OCI-LY7 (cell line): ENCODE data around the gene GTF3C4. TPM values are rescaled to one million over a fixed set of nuclear protein-coding genes. Genes with fewer than 3 reads are reported as not detected.

Experiments
- BruUV-seq: library from RNA; stranded (reverse); fragments of 400-500 nt; replicated peaks from 2 replicates; lab custom pipeline; 2021; lab: Mats Ljungman, UMichigan
- CTCF ChIA-PET: fragments of 300-600 bp; sonication (Branson Sonifier 250); formaldehyde crosslinking; loops from one replicate; lab custom pipeline; 2022; ENCODE audit warnings: antibody characterized with exemption; ENCODE audit not compliant: unreplicated experiment; lab: Charles Lee
- POLR2A ChIA-PET: fragments of 300-600 bp; sonication (Branson Sonifier 250); formaldehyde crosslinking; loops from one replicate; lab custom pipeline; 2022; ENCODE audit warnings: antibody characterized with exemption; lab: Charles Lee
- DNase-seq: peaks from one replicate; pipeline ENCODE4 v3.0.0-alpha.2; 2015; ENCODE audit warnings: low spot score
- H2AFZ ChIP-seq: fragments of 200-600 bp; sonication (generic), shearing (Covaris generic); 2 replicates; pipeline ENCODE4 v1.6.1; 2014; ENCODE audit warnings: mild to moderate bottlenecking, antibody characterized with exemption, low read length, moderate library complexity
- H3K27ac ChIP-seq: fragments of 200-600 bp; sonication (generic); 2 replicates; pipeline ENCODE4 v1.5.1; 2014; ENCODE audit warnings: mixed run types, low read depth, mild to moderate bottlenecking, moderate library complexity, low read length, inconsistent platforms; ENCODE audit not compliant: poor library complexity, severe bottlenecking
- H3K36me3 ChIP-seq: fragments of 200-600 bp; sonication (generic); 2 replicates; pipeline ENCODE4 v1.6.1; 2014; ENCODE audit warnings: mild to moderate bottlenecking, antibody characterized with exemption, low read length, moderate library complexity, mixed read lengths; ENCODE audit not compliant: insufficient read depth
- H3K4me1 ChIP-seq: fragments of 200-600 bp; sonication (generic); 2 replicates; pipeline ENCODE4 v1.5.1; 2014; ENCODE audit warnings: mild to moderate bottlenecking, low read length; ENCODE audit not compliant: insufficient read depth, poor library complexity, severe bottlenecking
- H3K4me2 ChIP-seq: fragments of 200-600 bp; sonication (generic); 2 replicates; pipeline ENCODE4 v1.6.1; 2014; ENCODE audit warnings: mild to moderate bottlenecking, low read length
- H3K4me3 ChIP-seq: fragments of 200-600 bp; sonication (generic); 2 replicates; pipeline ENCODE4 v1.5.1; 2014; ENCODE audit warnings: mild to moderate bottlenecking, low read depth, low read length; ENCODE audit not compliant: poor library complexity, severe bottlenecking
- H3K79me2 ChIP-seq: fragments of 200-600 bp; sonication (generic); 2 replicates; pipeline ENCODE4 v1.6.1; 2016; ENCODE audit warnings: low read depth, mild to moderate bottlenecking, low read length, moderate library complexity, mixed read lengths; ENCODE audit not compliant: insufficient read depth
- H3K9me2 ChIP-seq: fragments of 200-600 bp; sonication (generic); 2 replicates; pipeline ENCODE4 v1.6.1; 2016; ENCODE audit warnings: mild to moderate bottlenecking, low read length, mixed read lengths; ENCODE audit not compliant: insufficient read depth
- H3K9me3 ChIP-seq: fragments of 200-600 bp; sonication (generic); 2 replicates; pipeline ENCODE4 v1.6.1; 2014; ENCODE audit warnings: mild to moderate bottlenecking, mixed run types, low read length, mixed read lengths
- H4K20me1 ChIP-seq: fragments of 200-600 bp; sonication (generic); 2 replicates; pipeline ENCODE4 v1.6.1; 2014; ENCODE audit warnings: mild to moderate bottlenecking, antibody characterized with exemption, low read length, moderate library complexity, mixed read lengths; ENCODE audit not compliant: insufficient read depth
- CTCF ChIP-seq: fragments of 200-600 bp; sonication (generic); conservative IDR thresholded peaks from 2 replicates; pipeline ENCODE4 v1.5.1; 2014; ENCODE audit warnings: mild to moderate bottlenecking, antibody characterized with exemption, low read length, moderate library complexity, mixed read lengths
- EZH2phosphoT487 ChIP-seq: fragments of 200-600 bp; sonication (generic); IDR thresholded peaks from 2 replicates; pipeline ENCODE4 v1.6.1; 2018; ENCODE audit warnings: low read depth, borderline replicate concordance, mild to moderate bottlenecking, mixed run types, antibody characterized with exemption, low read length, moderate library complexity, mixed read lengths
- intact Hi-C: fragments of 100-400 bp; cut with micrococcal nuclease; formaldehyde crosslinking; loops from one replicate; pipeline ENCODE4 v1.10.0; 2022; ENCODE audit not compliant: unreplicated experiment
- total RNA-seq, 2 experiments: library from RNA; depleted of rRNA in 1 of 2; stranded (reverse); fragments of >200 nt in 1 of 2; shearing (Covaris generic) in 1 of 2; gene quantifications; 2 replicates each; pipeline ENCODE4 v1.2.3, GENCODE V29; 2014 to 2022

Gene GTF3C4
- total RNA-seq, 2 experiments from 2014 or later = 15.7 to 19.0 TPM

GRCh38 chr9:132739710-132740310 lies 69.5 kb downstream of the GTF3C4 start:
- no peak for DNase-seq
- H3K9me2 ChIP-seq = no peaks in the 10 kb centered on the region
- H3K4me3 ChIP-seq = no peak overlapping the region
- H3K4me2 ChIP-seq = no peak overlapping the region
- no peak overlapping the region for H3K27ac ChIP-seq
- H3K79me2 ChIP-seq = no peaks in the 10 kb centered on the region
- H4K20me1 ChIP-seq = no peaks in the 10 kb centered on the region
- intact Hi-C loops = no loop called here
- ChIA-PET POLR2A (no interaction called here), CTCF (no interaction called here)
- no peaks in the 10 kb centered on the region for H3K4me1 ChIP-seq
- no peak for TF ChIP-seq CTCF
- TF ChIP-seq EZH2phosphoT487 = no peak
- BruUV-seq = no TSS peak
- no peak overlapping the region for H2AFZ ChIP-seq
- no peaks in the 10 kb centered on the region for H3K36me3 ChIP-seq
- no peaks in the 10 kb centered on the region for H3K9me3 ChIP-seq

DNA sequence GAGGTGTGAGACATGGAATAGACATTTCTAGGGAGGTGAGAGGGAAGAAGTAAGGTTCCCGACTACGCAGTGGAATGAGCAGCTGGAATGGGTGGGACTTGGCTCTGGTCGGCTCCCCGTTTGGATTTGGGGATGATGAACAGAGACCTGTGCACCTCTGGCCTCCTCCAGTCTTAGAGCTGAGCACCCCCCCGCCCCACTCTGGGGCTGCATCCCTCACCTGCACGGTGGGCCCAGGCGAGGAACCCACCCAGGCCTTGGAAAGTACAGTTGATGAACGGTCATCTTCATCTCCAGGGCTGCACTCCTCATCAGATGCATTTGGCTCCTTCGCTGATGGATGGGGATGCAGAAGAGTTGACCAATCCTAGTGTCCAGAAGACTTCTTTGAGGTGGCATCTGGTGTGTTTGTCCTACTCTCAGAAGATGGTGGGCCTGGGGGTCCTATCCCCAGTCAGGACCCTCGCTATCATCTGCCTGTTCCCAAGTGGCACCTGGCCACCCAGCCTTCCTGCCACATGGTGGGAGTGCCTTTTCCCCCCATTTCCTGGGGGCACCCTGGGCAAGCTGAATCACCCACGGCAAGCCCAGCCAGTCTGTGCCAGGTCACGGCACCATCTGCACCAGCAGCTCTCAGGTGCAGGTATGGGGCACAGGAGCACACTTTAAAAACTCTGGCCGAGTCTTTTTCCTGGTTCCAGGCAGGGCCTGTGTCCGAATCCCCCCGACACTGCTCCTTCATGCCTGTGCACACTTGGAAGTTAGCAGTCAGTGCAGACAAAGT lies 70.5 kb downstream of the GTF3C4 start:
- H3K4me3 ChIP-seq = no peak overlapping the region
- H4K20me1 ChIP-seq = no peaks in the 10 kb centered on the region
- H3K79me2 ChIP-seq = no peaks in the 10 kb centered on the region
- no peak overlapping the region for H2AFZ ChIP-seq
- H3K9me2 ChIP-seq = no peaks in the 10 kb centered on the region
- CTCF ChIA-PET = no interaction called here
- no peak overlapping the region for H3K4me2 ChIP-seq
- BruUV-seq = no TSS peak
- POLR2A ChIA-PET = interaction anchor here (0.5 kb wide), 1 partner anchor 56 kb away, joined by 3 read pairs; no protein-coding TSS in a partner anchor
- intact Hi-C loops = no loop called here
- DNase-seq = no peak
- H3K27ac ChIP-seq = no peak overlapping the region
- no peaks in the 10 kb centered on the region for H3K36me3 ChIP-seq
- TF ChIP-seq EZH2phosphoT487 (no peak), CTCF (no peak)
- H3K4me1 ChIP-seq = no peaks in the 10 kb centered on the region
- no peaks in the 10 kb centered on the region for H3K9me3 ChIP-seq

- H3K4me1 ChIP-seq = no peaks in the 10 kb centered on the region
- H3K27ac ChIP-seq = no peak overlapping the region
- no peak overlapping the region for H2AFZ ChIP-seq
- CTCF ChIA-PET = no interaction called here
- H3K9me3 ChIP-seq = no peaks in the 10 kb centered on the region
- H3K4me2 ChIP-seq = no peak overlapping the region
- H4K20me1 ChIP-seq = no peaks in the 10 kb centered on the region
- H3K79me2 ChIP-seq = no peaks in the 10 kb centered on the region
- no peak for DNase-seq
- no peak for TF ChIP-seq EZH2phosphoT487
- no peak for TF ChIP-seq CTCF
- BruUV-seq = no TSS peak
- H3K4me3 ChIP-seq = no peak overlapping the region
- POLR2A ChIA-PET = no interaction called here
- H3K36me3 ChIP-seq = no peaks in the 10 kb centered on the region
- H3K9me2 ChIP-seq = no peaks in the 10 kb centered on the region
- intact Hi-C loops = no loop called here
Measured at GRCh38 chr9:132742821-132743311, 72.6 kb downstream of the GTF3C4 start.
